ENCODE results near the gene CNTNAP2.
"Not testable (repeated sequence)": the region's sequence is repeated elsewhere in the genome, so short reads cannot be mapped to it uniquely, and the experiment has no call there.

The CNTNAP2 gene

GRCh38 chr7:146791344-146792285 lies 675.0 kb downstream of the CNTNAP2 start:
- DNase-seq: no peak

GRCh38 chr7:146804620-146805019 lies 688.0 kb downstream of the CNTNAP2 start:
- no peak for DNase-seq

- DNase-seq: no peak
Observed at GRCh38 chr7:146805082-146805481, 688.5 kb downstream of the CNTNAP2 start.

- DNase-seq: peak; percentile 85
Observed at GRCh38 chr7:146826329-146826728, 709.7 kb downstream of the CNTNAP2 start.

- DNase-seq: no peak
Observed at GRCh38 chr7:146830686-146831085, 714.1 kb downstream of the CNTNAP2 start.

GRCh38 chr7:146831875-146832274 lies 715.3 kb downstream of the CNTNAP2 start:
- DNase-seq: no peak

- no peak for DNase-seq
Observed at GRCh38 chr7:146844405-146844804, 727.8 kb downstream of the CNTNAP2 start.

- DNase-seq: no peak
Observed at GRCh38 chr7:146858690-146859089, 742.1 kb downstream of the CNTNAP2 start.

- DNase-seq: no peak
Observed at GRCh38 chr7:146861701-146862100, 745.1 kb downstream of the CNTNAP2 start.

- DNase-seq: peak; percentile 33
Observed at GRCh38 chr7:146862415-146862814, 745.8 kb downstream of the CNTNAP2 start.

GRCh38 chr7:146864644-146865043 lies 748.0 kb downstream of the CNTNAP2 start:
- DNase-seq: no peak

GRCh38 chr7:146865696-146866095 lies 749.1 kb downstream of the CNTNAP2 start:
- DNase-seq: no peak

- no peak for DNase-seq
Observed at GRCh38 chr7:146874722-146875121, 758.1 kb downstream of the CNTNAP2 start.

GRCh38 chr7:146875237-146875785 lies 758.7 kb downstream of the CNTNAP2 start:
- DNase-seq: no peak

- DNase-seq: peak; percentile 57
Observed at GRCh38 chr7:146875981-146876380, 759.4 kb downstream of the CNTNAP2 start.

- DNase-seq: peak; percentile 9
Observed at GRCh38 chr7:146876411-146876810, 759.8 kb downstream of the CNTNAP2 start.

GRCh38 chr7:146878901-146879300 lies 762.3 kb downstream of the CNTNAP2 start:
- no peak for DNase-seq

- no peak for DNase-seq
Observed at GRCh38 chr7:146885231-146885630, 768.6 kb downstream of the CNTNAP2 start.

GRCh38 chr7:146889806-146890555 lies 773.4 kb downstream of the CNTNAP2 start:
- no peak for DNase-seq

- no peak for DNase-seq
Observed at GRCh38 chr7:146892151-146892550, 775.5 kb downstream of the CNTNAP2 start.

- DNase-seq: no peak
Observed at GRCh38 chr7:146894927-146895326, 778.3 kb downstream of the CNTNAP2 start.

- no peak for DNase-seq
Observed at GRCh38 chr7:146902266-146902665, 785.7 kb downstream of the CNTNAP2 start.

GRCh38 chr7:146902728-146903127 lies 786.1 kb downstream of the CNTNAP2 start:
- no peak for DNase-seq

- not testable (repeated sequence) for DNase-seq
Observed at GRCh38 chr7:146905746-146906145, 789.1 kb downstream of the CNTNAP2 start.
